SK-N-SH (cell line): ENCODE data around the gene MT1F. TPM values are rescaled to one million over a fixed set of nuclear protein-coding genes. Genes with fewer than 3 reads are reported as not detected.
A peak's percentile ranks its signal among the peaks of the same experiment; 100 is the strongest.

Experiments
- CTCF ChIA-PET: fragments of 300-600, 350-600 bp; formaldehyde crosslinking; extraction: SDS; loops from one replicate; lab custom pipeline; 2021; lab: Yijun Ruan, JAX
- POLR2A ChIA-PET: fragments of 350-600 bp; sonication (Branson Sonifier 250); formaldehyde crosslinking; extraction: SDS; loops from one replicate; lab custom pipeline; 2020; ENCODE audit warnings: antibody characterized with exemption, inconsistent platforms; lab: Yijun Ruan, JAX
- DNase-seq: peaks from one replicate; pipeline ENCODE4 v3.0.0; 2012
- H2AFZ ChIP-seq: fragments of 200-600 bp; sonication (generic); 2 replicates; pipeline ENCODE4 v1.8.1; 2016; ENCODE audit warnings: antibody characterized with exemption, mild to moderate bottlenecking, low read depth
- H3F3A ChIP-seq: fragments of 200-600 bp; sonication (generic); replicated peaks from 2 replicates; pipeline ENCODE3; 2016; ENCODE audit warnings: antibody characterized with exemption, mild to moderate bottlenecking; ENCODE audit not compliant: insufficient read depth
- H3K27ac ChIP-seq, 2 experiments: fragments of 200-500 bp in 1 of 2; fragments of 200-600 bp in 1 of 2; sonication (Bioruptor generic) in 1 of 2; sonication (generic), shearing (Covaris generic) in 1 of 2; 2 replicates each; pipeline versions ENCODE4 v1.5.1 to v1.6.1; 2014 to 2016; ENCODE audit warnings: low read depth in 2 of 2, inconsistent platforms in 1 of 2, low read length in 1 of 2, mild to moderate bottlenecking in 1 of 2, mixed read lengths in 1 of 2
- H3K27me3 ChIP-seq: fragments of 200-600 bp; sonication (generic), shearing (Covaris generic); 2 replicates; pipeline ENCODE4 v1.6.1; 2016; ENCODE audit warnings: mixed run types; ENCODE audit not compliant: insufficient read depth
- H3K36me3 ChIP-seq, 2 experiments: fragments of 200-500 bp in 1 of 2; fragments of 200-600 bp in 1 of 2; sonication (Bioruptor generic) in 1 of 2; sonication (generic) in 1 of 2; replicated peaks in 1 of 2; 2 replicates each; pipeline versions ENCODE3 to v1.5.1; 2014 to 2016; ENCODE audit warnings: low read length in 1 of 2, mild to moderate bottlenecking in 1 of 2; ENCODE audit not compliant: insufficient read depth in 2 of 2, control insufficient read depth in 1 of 2
- H3K4me1 ChIP-seq, 2 experiments: fragments of 200-500 bp in 1 of 2; fragments of 200-600 bp in 1 of 2; sonication (Bioruptor generic) in 1 of 2; sonication (generic), shearing (Covaris generic) in 1 of 2; 2 replicates each; pipeline versions ENCODE4 v1.5.1 to v1.6.1; 2014 to 2016; ENCODE audit warnings: low read depth in 1 of 2, low read length in 1 of 2, mixed run types in 1 of 2; ENCODE audit not compliant: insufficient read depth in 2 of 2, control insufficient read depth in 1 of 2
- H3K4me2 ChIP-seq: fragments of 200-600 bp; sonication (generic), shearing (Covaris generic); 2 replicates; pipeline ENCODE4 v1.6.1; 2017; ENCODE audit warnings: mixed run types
- H3K4me3 ChIP-seq, 2 experiments: fragments of 200-500 bp in 1 of 2; fragments of 200-600 bp in 1 of 2; sonication (Bioruptor generic) in 1 of 2; sonication (generic), shearing (Covaris generic) in 1 of 2; 2 replicates each; pipeline versions ENCODE4 v1.5.1 to v1.8.1; 2014 to 2016; ENCODE audit warnings: low read depth in 2 of 2, inconsistent platforms in 1 of 2, low read length in 1 of 2, mild to moderate bottlenecking in 1 of 2, mixed read lengths in 1 of 2, moderate library complexity in 1 of 2
- H3K79me2 ChIP-seq: fragments of 200-600 bp; sonication (generic); 2 replicates; pipeline ENCODE4 v1.8.1; 2017; ENCODE audit warnings: mild to moderate bottlenecking; ENCODE audit not compliant: insufficient read depth
- H3K9ac ChIP-seq: fragments of 200-600 bp; sonication (generic); 2 replicates; pipeline ENCODE4 v1.6.1; 2017; ENCODE audit warnings: mixed run types
- H3K9me2 ChIP-seq: fragments of 200-600 bp; sonication (generic); 2 replicates; pipeline ENCODE4 v1.6.1; 2017; ENCODE audit warnings: mixed run types
- H3K9me3 ChIP-seq: fragments of 200-600 bp; sonication (generic); 2 replicates; pipeline ENCODE4 v1.6.1; 2017; ENCODE audit warnings: mixed run types, mild to moderate bottlenecking, moderate library complexity
- H4K20me1 ChIP-seq: fragments of 200-600 bp; sonication (generic); 2 replicates; pipeline ENCODE4 v1.6.1; 2017; ENCODE audit warnings: mild to moderate bottlenecking, mixed run types; ENCODE audit not compliant: insufficient read depth
- CHD2 ChIP-seq: fragments of 150-350 bp; IDR thresholded peaks from 2 replicates; pipeline ENCODE4 v1.6.1; 2018; ENCODE audit warnings: low read length; ENCODE audit not compliant: partially characterized antibody
- EZH2phosphoT487 ChIP-seq: fragments of 200-600 bp; sonication (generic); IDR thresholded peaks from 2 replicates; pipeline ENCODE4 v1.6.1; 2017; ENCODE audit warnings: low read depth, mixed run types, mild to moderate bottlenecking, antibody characterized with exemption, moderate library complexity, borderline replicate concordance
- FOSL2 ChIP-seq: IDR thresholded peaks from 2 replicates; pipeline ENCODE4 v1.4.0; 2012; ENCODE audit warnings: low read depth, mild to moderate bottlenecking, moderate library complexity, borderline replicate concordance
- FOXJ3 ChIP-seq: sonication (generic); formaldehyde crosslinking; IDR thresholded peaks from 2 replicates; pipeline ENCODE4 v1.5.1; 2020; ENCODE audit warnings: mild to moderate bottlenecking, missing genetic modification reagents
- GABPA ChIP-seq: IDR thresholded peaks from 2 replicates; pipeline ENCODE4 v1.4.0; 2012; ENCODE audit warnings: low read depth, mild to moderate bottlenecking
- GATA2 ChIP-seq: sonication (generic); formaldehyde crosslinking; IDR thresholded peaks from 2 replicates; pipeline ENCODE4 v1.5.0; 2020; ENCODE audit warnings: mild to moderate bottlenecking, missing genetic modification reagents
- MEF2A ChIP-seq: IDR thresholded peaks from 2 replicates; pipeline ENCODE4 v1.4.0; 2012; ENCODE audit warnings: low read depth, borderline replicate concordance
- RAD21 ChIP-seq: IDR thresholded peaks from 2 replicates; pipeline ENCODE4 v1.6.1; 2012; ENCODE audit warnings: mild to moderate bottlenecking, low read length
- RCOR1 ChIP-seq: fragments of 150-350 bp; IDR thresholded peaks from 2 replicates; pipeline ENCODE4 v1.6.1; 2017; ENCODE audit warnings: antibody characterized with exemption, low read length
- SIN3A ChIP-seq: IDR thresholded peaks from 2 replicates; pipeline ENCODE4 v1.6.1; 2012; ENCODE audit warnings: low read depth, mild to moderate bottlenecking, low read length, moderate library complexity, borderline replicate concordance
- TCF12 ChIP-seq: IDR thresholded peaks from 2 replicates; pipeline ENCODE4 v1.4.0; 2012
- YY1 ChIP-seq: IDR thresholded peaks from 2 replicates; pipeline ENCODE4 v1.4.0; 2012; ENCODE audit warnings: low read depth, mild to moderate bottlenecking
- WGBS: methylation state at CpG from one replicate; pipeline ENCODE4 v1.1.6; 2017; ENCODE audit warnings: low lambda C conversion rate; 5-methylcytosine and 5-hydroxymethylcytosine counted together
- polyA plus RNA-seq, 3 experiments: library from polyadenylated mRNA; depleted of rRNA; stranded (reverse); fragments of >200 nt; gene quantifications; 2 replicates each; pipeline ENCODE4 v1.2.3, GENCODE V29; 2012
- TF ChIP-seq, protein P1 (sequence below): fragments of 200-600 bp; sonication (generic); IDR thresholded peaks from 2 replicates; pipeline ENCODE4 v1.6.1; 2017; ENCODE audit warnings: antibody characterized with exemption, mild to moderate bottlenecking, moderate library complexity
- TF ChIP-seq, protein P2 (sequence below): IDR thresholded peaks from 2 replicates; pipeline ENCODE4 v1.6.1; 2012; ENCODE audit warnings: mild to moderate bottlenecking, low read depth, low read length, moderate library complexity
- TF ChIP-seq, protein P3 (sequence below): fragments of 150-350 bp; IDR thresholded peaks from 2 replicates; pipeline ENCODE4 v1.6.1; 2016; ENCODE audit warnings: mild to moderate bottlenecking, low read depth, low read length
- TF ChIP-seq, protein P4 (sequence below): IDR thresholded peaks from 2 replicates; pipeline ENCODE4; 2012
- TF ChIP-seq, protein P5 (sequence below): IDR thresholded peaks from 2 replicates; pipeline ENCODE4 v1.4.0; 2012; ENCODE audit warnings: low read depth, borderline replicate concordance

Gene MT1F
- polyA plus RNA-seq, 1 of the 3 experiments (the other 2 are of a cell fraction), result 13.0 TPM

DNA sequence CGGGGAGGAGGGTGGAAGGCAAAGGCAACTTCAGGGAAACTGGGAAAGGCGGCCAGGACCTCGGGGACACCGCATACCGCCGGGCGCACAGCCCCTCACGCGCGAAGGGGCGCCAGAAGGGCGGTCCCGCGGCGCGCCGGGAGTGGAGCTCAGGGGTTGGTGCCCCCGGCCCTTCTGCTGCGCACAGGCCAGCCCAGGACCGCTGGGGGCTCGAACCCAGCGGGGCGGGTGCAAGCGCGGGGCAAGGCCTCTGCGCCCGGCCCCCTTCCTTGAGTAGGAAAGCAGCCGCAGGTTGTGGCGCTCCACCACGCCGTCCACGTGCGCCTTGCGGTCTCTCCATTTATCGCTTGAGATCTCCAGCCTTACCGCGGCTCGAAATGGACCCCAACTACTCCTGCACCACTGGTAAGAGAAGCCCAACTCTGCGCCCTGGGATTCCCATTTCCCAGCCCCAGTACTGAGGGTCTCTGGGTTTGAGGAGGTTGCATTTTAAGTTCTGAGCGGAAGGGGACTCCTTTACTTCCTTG lies 22.3 kb upstream of the MT1F start:
- Histone ChIP-seq H3K4me2 (peak overlapping the region; percentile 50), H3K9me2 (no peaks in the 10 kb centered on the region), H3K4me3 (peak overlapping the region in 1 of 2 experiments; percentile 37; a peak in 2 of 4 replicates), H3K36me3 (no peaks in the 10 kb centered on the region), H4K20me1 (no peaks in the 10 kb centered on the region), H3K4me1 (peaks cover 0 to 11% of the 10 kb centered on the region in 2 experiments; a peak in 1 of 4 replicates), H3K9me3 (no peaks in the 10 kb centered on the region), H3K27me3 (peaks cover 31% of the 10 kb centered on the region; the same call in 1 of the 2 replicates), H3K27ac (no peak overlapping the region), H3K79me2 (no peaks in the 10 kb centered on the region), H3F3A (no peaks in the 10 kb centered on the region), H2AFZ (no peak overlapping the region), H3K9ac (no peak overlapping the region)
- POLR2A ChIA-PET, result no interaction called here
- CTCF ChIA-PET, result interaction anchor here (0.7 to 2.1 kb wide), 3 partner anchors 32 to 67 kb away, joined by 3 to 6 read pairs (median 3); no protein-coding TSS in a partner anchor
- TF ChIP-seq EZH2phosphoT487 (no peak), TCF12 (no peak), SIN3A (no peak), RCOR1 (no peak), FOXJ3 (CRISPR knock-in tag) (no peak), MEF2A (no peak), GABPA (no peak), FOSL2 (no peak), YY1 (no peak), CHD2 (no peak), RAD21 (no peak), GATA2 (CRISPR knock-in tag) (no peak)
- TF ChIP-seq, protein P1, sequence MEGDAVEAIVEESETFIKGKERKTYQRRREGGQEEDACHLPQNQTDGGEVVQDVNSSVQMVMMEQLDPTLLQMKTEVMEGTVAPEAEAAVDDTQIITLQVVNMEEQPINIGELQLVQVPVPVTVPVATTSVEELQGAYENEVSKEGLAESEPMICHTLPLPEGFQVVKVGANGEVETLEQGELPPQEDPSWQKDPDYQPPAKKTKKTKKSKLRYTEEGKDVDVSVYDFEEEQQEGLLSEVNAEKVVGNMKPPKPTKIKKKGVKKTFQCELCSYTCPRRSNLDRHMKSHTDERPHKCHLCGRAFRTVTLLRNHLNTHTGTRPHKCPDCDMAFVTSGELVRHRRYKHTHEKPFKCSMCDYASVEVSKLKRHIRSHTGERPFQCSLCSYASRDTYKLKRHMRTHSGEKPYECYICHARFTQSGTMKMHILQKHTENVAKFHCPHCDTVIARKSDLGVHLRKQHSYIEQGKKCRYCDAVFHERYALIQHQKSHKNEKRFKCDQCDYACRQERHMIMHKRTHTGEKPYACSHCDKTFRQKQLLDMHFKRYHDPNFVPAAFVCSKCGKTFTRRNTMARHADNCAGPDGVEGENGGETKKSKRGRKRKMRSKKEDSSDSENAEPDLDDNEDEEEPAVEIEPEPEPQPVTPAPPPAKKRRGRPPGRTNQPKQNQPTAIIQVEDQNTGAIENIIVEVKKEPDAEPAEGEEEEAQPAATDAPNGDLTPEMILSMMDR, result no peak
- TF ChIP-seq, protein P2, sequence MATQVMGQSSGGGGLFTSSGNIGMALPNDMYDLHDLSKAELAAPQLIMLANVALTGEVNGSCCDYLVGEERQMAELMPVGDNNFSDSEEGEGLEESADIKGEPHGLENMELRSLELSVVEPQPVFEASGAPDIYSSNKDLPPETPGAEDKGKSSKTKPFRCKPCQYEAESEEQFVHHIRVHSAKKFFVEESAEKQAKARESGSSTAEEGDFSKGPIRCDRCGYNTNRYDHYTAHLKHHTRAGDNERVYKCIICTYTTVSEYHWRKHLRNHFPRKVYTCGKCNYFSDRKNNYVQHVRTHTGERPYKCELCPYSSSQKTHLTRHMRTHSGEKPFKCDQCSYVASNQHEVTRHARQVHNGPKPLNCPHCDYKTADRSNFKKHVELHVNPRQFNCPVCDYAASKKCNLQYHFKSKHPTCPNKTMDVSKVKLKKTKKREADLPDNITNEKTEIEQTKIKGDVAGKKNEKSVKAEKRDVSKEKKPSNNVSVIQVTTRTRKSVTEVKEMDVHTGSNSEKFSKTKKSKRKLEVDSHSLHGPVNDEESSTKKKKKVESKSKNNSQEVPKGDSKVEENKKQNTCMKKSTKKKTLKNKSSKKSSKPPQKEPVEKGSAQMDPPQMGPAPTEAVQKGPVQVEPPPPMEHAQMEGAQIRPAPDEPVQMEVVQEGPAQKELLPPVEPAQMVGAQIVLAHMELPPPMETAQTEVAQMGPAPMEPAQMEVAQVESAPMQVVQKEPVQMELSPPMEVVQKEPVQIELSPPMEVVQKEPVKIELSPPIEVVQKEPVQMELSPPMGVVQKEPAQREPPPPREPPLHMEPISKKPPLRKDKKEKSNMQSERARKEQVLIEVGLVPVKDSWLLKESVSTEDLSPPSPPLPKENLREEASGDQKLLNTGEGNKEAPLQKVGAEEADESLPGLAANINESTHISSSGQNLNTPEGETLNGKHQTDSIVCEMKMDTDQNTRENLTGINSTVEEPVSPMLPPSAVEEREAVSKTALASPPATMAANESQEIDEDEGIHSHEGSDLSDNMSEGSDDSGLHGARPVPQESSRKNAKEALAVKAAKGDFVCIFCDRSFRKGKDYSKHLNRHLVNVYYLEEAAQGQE, result no peak
- TF ChIP-seq, protein P3, sequence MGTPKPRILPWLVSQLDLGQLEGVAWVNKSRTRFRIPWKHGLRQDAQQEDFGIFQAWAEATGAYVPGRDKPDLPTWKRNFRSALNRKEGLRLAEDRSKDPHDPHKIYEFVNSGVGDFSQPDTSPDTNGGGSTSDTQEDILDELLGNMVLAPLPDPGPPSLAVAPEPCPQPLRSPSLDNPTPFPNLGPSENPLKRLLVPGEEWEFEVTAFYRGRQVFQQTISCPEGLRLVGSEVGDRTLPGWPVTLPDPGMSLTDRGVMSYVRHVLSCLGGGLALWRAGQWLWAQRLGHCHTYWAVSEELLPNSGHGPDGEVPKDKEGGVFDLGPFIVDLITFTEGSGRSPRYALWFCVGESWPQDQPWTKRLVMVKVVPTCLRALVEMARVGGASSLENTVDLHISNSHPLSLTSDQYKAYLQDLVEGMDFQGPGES, result no peak
- TF ChIP-seq, protein P4, sequence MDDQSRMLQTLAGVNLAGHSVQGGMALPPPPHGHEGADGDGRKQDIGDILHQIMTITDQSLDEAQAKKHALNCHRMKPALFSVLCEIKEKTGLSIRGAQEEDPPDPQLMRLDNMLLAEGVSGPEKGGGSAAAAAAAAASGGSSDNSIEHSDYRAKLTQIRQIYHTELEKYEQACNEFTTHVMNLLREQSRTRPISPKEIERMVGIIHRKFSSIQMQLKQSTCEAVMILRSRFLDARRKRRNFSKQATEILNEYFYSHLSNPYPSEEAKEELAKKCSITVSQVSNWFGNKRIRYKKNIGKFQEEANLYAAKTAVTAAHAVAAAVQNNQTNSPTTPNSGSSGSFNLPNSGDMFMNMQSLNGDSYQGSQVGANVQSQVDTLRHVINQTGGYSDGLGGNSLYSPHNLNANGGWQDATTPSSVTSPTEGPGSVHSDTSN, result no peak
- TF ChIP-seq, protein P5, sequence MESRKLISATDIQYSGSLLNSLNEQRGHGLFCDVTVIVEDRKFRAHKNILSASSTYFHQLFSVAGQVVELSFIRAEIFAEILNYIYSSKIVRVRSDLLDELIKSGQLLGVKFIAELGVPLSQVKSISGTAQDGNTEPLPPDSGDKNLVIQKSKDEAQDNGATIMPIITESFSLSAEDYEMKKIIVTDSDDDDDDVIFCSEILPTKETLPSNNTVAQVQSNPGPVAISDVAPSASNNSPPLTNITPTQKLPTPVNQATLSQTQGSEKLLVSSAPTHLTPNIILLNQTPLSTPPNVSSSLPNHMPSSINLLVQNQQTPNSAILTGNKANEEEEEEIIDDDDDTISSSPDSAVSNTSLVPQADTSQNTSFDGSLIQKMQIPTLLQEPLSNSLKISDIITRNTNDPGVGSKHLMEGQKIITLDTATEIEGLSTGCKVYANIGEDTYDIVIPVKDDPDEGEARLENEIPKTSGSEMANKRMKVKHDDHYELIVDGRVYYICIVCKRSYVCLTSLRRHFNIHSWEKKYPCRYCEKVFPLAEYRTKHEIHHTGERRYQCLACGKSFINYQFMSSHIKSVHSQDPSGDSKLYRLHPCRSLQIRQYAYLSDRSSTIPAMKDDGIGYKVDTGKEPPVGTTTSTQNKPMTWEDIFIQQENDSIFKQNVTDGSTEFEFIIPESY, result no peak
- 30% methylated on average over 21 of the region's 40 CpGs for WGBS
- DNase-seq, result peak; percentile 55
